Brain microvascular endothelial cell (primary cell): ENCODE measurements around the gene ERC2.

Experiments used
- DNase-seq: peaks from one replicate; pipeline ENCODE4 v3.0.0-alpha.2; 2020
- H3K27ac ChIP-seq: fragments of 250-450 bp; sonication (Bioruptor Pico); 2 replicates; pipeline ENCODE4 v1.5.1; 2020; ENCODE audit warnings: mild to moderate bottlenecking, moderate library complexity
- H3K27me3 ChIP-seq: fragments of 250-450 bp; sonication (Bioruptor Pico); replicated peaks from 2 replicates; pipeline ENCODE4 v1.5.1; 2020; ENCODE audit warnings: mild to moderate bottlenecking
- H3K36me3 ChIP-seq: fragments of 250-450 bp; sonication (Bioruptor Pico); replicated peaks from 2 replicates; pipeline ENCODE4 v1.5.1; 2020; ENCODE audit warnings: mild to moderate bottlenecking
- H3K4me3 ChIP-seq: 2 replicates; pipeline ENCODE4 v1.5.1; 2011; ENCODE audit warnings: low read depth, mild to moderate bottlenecking, control low read depth, low read length, moderate library complexity
- CTCF ChIP-seq: IDR thresholded peaks from 2 replicates; pipeline ENCODE4 v1.5.1; 2011; ENCODE audit warnings: low read depth, mild to moderate bottlenecking, moderate library complexity, low read length, control low read depth, inconsistent platforms; ENCODE audit errors: missing control alignments
- in situ Hi-C: cut with HindIII; loops from 2 replicates; pipeline ENCODE4 v1.10.0; 2017; ENCODE audit warnings: low sequenced_read_pairs, low pct_ligation_motif_present

ERC2 gene

GRCh38 chr3:55658690-55659562 lies 809.3 kb downstream of the ERC2 start:
- no peaks in the 10 kb centered on the region for H3K27me3 ChIP-seq
- in situ Hi-C loops, result no loop called here
- no peak for TF ChIP-seq CTCF
- no peak overlapping the region for H3K4me3 ChIP-seq
- H3K27ac ChIP-seq, result no peak overlapping the region
- no peaks in the 10 kb centered on the region for H3K36me3 ChIP-seq
- no peak for DNase-seq

DNA sequence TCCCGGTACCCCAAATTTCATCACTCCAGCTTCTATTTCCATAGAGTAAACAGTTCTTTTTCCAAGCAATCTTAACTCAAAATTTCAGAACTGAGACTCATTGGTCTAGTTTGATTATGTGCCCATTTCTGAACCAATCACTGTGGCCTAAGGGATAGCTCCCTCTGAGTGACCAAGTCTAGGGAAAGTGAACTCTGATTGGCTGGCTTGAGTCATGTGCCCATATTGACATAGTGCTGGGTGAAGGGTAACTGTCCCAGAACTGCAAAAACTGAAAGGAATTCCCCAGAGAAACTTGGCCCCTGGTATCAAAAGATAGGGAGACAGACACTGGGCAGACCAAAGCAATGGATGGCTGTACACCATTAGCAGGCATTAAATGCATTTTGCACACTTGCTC lies 810.0 kb downstream of the ERC2 start:
- H3K4me3 ChIP-seq, result no peak overlapping the region
- no peak for TF ChIP-seq CTCF
- no peak overlapping the region for H3K27ac ChIP-seq
- no peaks in the 10 kb centered on the region for H3K27me3 ChIP-seq
- no peak for DNase-seq
- in situ Hi-C loops, result no loop called here
- H3K36me3 ChIP-seq, result no peaks in the 10 kb centered on the region

- H3K27ac ChIP-seq, result no peak overlapping the region
- no peak for DNase-seq
- no peaks in the 10 kb centered on the region for H3K27me3 ChIP-seq
- TF ChIP-seq CTCF, result no peak
- in situ Hi-C loops, result no loop called here
- H3K4me3 ChIP-seq, result no peak overlapping the region
- H3K36me3 ChIP-seq, result no peaks in the 10 kb centered on the region
These were observed 812.7 kb downstream of the ERC2 start for GRCh38 chr3:55655544-55655943.

DNA sequence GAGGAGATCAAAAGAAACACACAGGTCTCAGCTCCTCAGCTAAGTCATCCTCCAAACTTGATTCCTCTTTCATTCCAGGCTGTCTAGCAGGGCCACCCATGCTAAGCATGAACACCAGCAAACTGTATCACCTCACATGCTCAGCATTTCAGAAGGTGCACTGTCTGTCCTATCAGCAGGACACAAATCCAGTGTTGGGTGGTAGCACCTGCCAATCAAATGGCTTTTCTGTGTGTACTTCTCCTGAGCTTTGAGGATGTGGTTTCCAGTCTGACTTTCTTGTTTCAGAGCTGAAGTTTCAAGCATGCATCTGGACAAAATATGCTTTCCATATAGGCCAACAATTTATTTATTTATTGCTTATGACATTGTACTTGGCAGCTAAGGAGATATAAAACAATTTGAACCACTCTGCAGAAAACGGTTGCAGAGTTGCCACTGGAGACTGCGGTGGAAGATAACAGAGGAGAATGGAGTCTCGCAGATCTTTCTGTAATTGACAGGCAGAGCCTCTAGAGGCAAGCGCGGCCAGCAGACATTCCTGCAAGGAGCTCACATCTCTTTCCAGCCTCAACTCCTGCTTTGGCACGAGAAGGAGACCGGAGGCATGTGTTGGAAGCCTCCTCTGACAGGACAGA lies 814.0 kb downstream of the ERC2 start:
- no peaks in the 10 kb centered on the region for H3K27me3 ChIP-seq
- no peak for TF ChIP-seq CTCF
- no peaks in the 10 kb centered on the region for H3K36me3 ChIP-seq
- no peak overlapping the region for H3K4me3 ChIP-seq
- no peak for DNase-seq
- in situ Hi-C loops, result no loop called here
- no peak overlapping the region for H3K27ac ChIP-seq

DNA sequence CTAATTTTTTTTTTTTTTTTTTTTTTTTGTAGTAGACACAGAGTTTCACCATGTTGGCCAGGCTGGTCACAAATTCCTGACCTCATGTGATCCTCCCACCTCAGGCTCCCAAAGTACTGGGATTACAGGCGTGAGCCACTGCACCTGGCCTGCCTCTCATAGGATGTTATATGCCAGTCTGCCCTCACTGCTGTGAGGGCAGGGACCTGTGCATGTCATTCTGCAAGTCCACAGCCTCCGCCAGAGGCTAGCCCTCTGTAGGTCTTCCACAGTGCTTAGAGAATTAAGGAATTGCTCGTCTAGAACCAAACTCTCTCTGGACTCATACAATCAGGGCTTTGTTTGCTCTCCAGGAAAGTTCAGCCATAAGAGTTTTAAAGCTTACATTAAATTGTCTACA lies 817.3 kb downstream of the ERC2 start:
- H3K27me3 ChIP-seq, result no peaks in the 10 kb centered on the region
- H3K4me3 ChIP-seq, result no peak overlapping the region
- DNase-seq, result no peak
- H3K36me3 ChIP-seq, result no peaks in the 10 kb centered on the region
- no peak overlapping the region for H3K27ac ChIP-seq
- TF ChIP-seq CTCF, result no peak
- in situ Hi-C loops, result no loop called here
